Measurements from ENCODE around the gene SEMA5B.

Gene SEMA5B

GRCh38 chr3:122993124-122993978, 34.2 kb downstream of the SEMA5B start:
- DNase-seq: no peak

DNA sequence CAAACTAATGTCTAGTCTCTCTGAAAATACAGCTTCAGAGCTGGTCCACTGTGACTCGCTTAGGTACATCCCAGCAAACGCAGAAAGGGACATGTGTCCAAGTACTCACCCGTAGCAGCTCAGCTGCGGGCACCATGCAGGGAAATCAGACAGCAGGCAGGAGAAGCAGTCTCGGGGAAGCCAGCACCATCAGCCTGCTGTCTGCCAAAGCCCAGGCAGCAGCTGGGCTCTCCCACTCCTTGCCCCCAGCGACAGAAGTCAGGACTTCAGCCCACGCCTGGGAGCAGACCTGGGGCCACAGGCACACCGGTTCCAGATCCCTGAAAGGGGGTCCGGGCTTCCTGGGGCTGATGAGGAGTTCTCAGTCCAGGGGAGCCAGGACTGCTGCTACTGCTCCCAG, 34.9 kb downstream of the SEMA5B start:
- DNase-seq: no peak

GRCh38 chr3:122992133-122992532, 35.4 kb downstream of the SEMA5B start:
- DNase-seq: no peak

- no peak for DNase-seq
Observed at GRCh38 chr3:122991236-122991985, 36.2 kb downstream of the SEMA5B start.

DNA sequence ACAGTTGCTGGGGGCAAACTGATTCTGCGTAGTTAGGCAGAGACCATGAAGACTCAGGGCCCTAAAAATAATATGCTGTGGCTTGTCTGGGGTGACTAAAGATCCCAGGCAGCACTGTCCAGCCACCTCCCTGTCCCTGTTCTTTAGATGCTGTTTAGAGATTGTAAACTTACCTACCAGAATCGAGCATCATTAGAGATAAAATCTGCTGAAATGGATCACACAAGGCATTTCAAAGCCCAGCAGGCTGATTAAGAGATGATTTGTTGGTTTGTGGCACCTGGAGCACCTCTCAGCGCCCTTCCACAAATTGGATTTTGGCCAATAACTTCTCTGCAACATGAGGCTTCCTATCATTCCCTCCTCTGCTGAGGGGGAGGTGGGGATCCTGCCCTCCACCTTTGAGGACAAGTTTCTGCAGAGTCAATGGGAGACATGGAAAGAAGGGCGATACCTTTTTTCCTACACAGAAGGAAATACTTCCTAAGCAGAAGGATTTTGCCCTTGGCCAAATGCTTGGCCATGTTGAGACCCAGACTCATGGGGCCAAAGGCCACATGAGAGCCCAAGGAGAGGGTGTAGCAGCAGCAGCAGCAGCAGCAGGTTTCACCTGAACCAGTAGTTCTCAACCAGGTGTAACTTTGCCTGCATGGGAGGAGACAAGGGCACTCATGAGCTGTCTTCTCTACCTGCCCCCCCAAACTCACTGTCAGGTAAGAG, 37.5 kb downstream of the SEMA5B start:
- DNase-seq: no peak

GRCh38 chr3:122988508-122988907, 39.1 kb downstream of the SEMA5B start:
- no peak for DNase-seq

GRCh38 chr3:122987736-122988319, 39.7 kb downstream of the SEMA5B start:
- no peak for DNase-seq

GRCh38 chr3:122987231-122987630, 40.3 kb downstream of the SEMA5B start:
- DNase-seq: no peak

- DNase-seq: no peak
Observed at GRCh38 chr3:122986693-122987179, 40.8 kb downstream of the SEMA5B start.

- no peak for DNase-seq
Observed at GRCh38 chr3:122985539-122985938, 42.0 kb downstream of the SEMA5B start.

GRCh38 chr3:122984650-122985049, 42.9 kb downstream of the SEMA5B start:
- no peak for DNase-seq

- no peak for DNase-seq
Observed at GRCh38 chr3:122984007-122984406, 43.6 kb downstream of the SEMA5B start.

GRCh38 chr3:122982216-122983185, 45.1 kb downstream of the SEMA5B start:
- no peak for DNase-seq

DNA sequence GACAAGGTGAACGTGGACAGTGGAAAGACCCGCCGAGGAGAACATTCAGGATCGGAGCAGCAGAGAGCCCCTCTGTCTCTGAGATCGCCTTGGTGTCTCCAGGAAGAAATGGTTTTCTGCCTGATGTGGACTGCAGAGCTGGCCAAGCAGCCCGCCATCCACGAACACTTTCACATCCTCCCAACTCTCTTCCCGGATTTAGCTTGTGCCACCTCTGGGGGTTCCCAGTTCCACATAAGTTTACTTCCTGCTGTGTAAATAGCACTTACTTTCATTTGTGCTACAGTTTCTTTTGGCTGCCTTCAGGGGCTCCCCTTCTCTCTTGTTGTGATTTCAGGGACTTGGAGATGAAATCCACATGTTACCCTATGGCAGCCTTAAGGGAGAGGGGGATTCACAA, 48.4 kb downstream of the SEMA5B start:
- DNase-seq: no peak

DNA sequence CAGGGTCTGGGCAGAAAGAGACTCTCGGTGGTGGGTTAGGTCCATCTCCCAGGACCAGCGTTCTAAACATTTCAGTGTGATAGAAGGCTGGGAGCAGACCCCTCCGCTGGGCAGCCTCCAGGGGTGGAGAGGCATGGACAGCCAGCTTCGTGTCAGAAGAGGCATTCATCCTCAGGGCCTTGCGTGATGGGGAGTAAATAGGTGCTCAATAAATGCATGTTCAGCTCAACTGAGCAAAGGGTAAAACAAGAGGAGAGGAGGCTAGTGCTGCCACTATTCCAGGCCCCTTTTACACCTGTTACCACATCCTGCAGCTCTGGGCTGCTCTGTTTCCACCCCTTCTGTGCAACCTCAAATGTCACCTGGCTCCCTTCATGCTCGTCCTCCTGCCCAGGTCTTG, 49.0 kb downstream of the SEMA5B start:
- DNase-seq: no peak

DNA sequence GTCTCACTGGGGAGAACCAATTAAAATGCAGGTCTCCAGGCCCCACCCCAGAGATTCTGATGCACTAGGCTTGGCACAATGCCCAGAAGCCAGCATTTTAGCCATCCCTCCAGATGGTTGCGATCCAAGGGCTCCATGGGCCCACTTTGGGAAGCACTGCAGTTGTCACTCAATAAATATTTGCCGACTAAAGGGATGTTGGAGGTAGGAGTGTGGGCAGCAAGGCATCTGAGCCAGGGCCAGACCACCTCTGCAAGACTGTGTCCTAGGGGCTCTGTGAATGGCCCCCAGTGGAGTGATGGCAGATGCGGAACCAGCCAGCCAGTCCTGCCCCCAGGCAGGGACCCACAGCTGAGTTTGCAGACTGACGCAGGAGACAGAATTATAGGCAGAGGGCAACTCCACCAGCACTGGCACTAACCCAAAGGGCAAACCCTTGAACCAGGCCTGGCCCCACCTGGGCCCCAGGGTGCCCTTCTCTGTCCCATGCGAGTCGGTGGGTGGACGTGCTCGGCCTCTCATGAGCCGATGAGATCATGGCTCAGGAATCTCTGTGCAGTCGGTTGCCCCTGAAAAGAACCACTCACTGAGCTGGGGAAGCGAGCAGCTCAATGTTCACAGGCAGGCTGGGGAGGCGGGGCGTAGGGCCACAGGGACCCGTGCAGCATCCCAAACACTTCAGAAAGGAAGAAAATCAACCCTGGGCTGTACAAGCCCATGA, 49.7 kb downstream of the SEMA5B start:
- peak; percentile 51 to 65 for DNase-seq

GRCh38 chr3:122975924-122976293, 51.7 kb downstream of the SEMA5B start:
- DNase-seq: no peak

- peak in 1 of 2 experiments; percentile 12 for DNase-seq
Observed at GRCh38 chr3:122975163-122975923, 52.2 kb downstream of the SEMA5B start.

DNA sequence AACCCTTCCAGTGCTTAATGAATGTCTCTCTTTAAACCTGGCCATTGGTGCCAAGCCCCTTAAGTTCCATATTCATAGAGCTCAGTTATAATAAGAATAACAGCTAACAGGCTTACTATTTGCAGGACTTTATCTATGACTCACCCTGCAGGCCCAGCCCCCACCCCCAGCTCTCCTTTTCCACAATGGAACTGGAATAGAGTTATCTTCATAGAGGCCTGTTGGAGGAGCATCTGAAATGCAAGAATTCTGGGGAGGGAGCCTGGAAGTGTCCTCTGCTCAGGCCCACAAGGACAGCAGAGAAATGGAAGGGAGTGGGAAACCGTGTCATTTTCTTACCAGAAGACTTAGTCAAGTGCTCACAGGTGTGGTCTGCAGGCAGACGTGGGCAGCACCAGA, 52.8 kb downstream of the SEMA5B start:
- no peak for DNase-seq
